Activated CD4-positive, alpha-beta T cell treated with anti-CD3 and anti-CD28 coated beads, Interleukin-2, amount 10 ng/mL, durations not matched to agents 7 days and 5 days (primary cell): ENCODE measurements around the gene CXCR5. TPM values are rescaled to one million over a fixed set of nuclear protein-coding genes. Genes with fewer than 3 reads are reported as not detected.

Experiments
- CTCF ChIA-PET: fragments of 350-600 bp; sonication (Branson Sonifier 250); formaldehyde crosslinking; loops from one replicate; lab custom pipeline; 2021; ENCODE audit warnings: antibody characterized with exemption; lab: Charles Lee
- POLR2A ChIA-PET: fragments of 350-600 bp; sonication (Branson Sonifier 250); formaldehyde crosslinking; loops from one replicate; lab custom pipeline; 2021; ENCODE audit warnings: antibody characterized with exemption; lab: Charles Lee
- DNase-seq: peaks from one replicate; pipeline ENCODE4 v3.0.0-alpha.2; 2020
- H3K27ac Mint-ChIP-seq: one replicate; pipeline ENCODE4 v1.8.0; 2021; ENCODE audit warnings: mild to moderate bottlenecking, moderate library complexity, mixed read lengths
- H3K27me3 Mint-ChIP-seq: one replicate; pipeline ENCODE4 v1.8.0; 2021; ENCODE audit warnings: mixed read lengths
- H3K36me3 Mint-ChIP-seq: one replicate; pipeline ENCODE4 v1.8.0; 2021; ENCODE audit warnings: low read depth, mixed read lengths
- H3K4me1 Mint-ChIP-seq: one replicate; pipeline ENCODE4 v1.8.0; 2021; ENCODE audit warnings: mixed read lengths
- H3K4me3 Mint-ChIP-seq: one replicate; pipeline ENCODE4 v1.8.0; 2021; ENCODE audit warnings: mild to moderate bottlenecking, moderate library complexity, mixed read lengths
- H3K9me3 Mint-ChIP-seq: one replicate; pipeline ENCODE4 v1.8.0; 2021; ENCODE audit warnings: mixed read lengths
- total RNA-seq, 2 experiments: library from RNA; stranded (reverse); gene quantifications; one replicate each; pipeline ENCODE4 v1.2.3, GENCODE V29; 2021

The CXCR5 gene
- total RNA-seq, 2 experiments from 2014 or later: 0.50 to 0.52 TPM

- Mint-ChIP-seq H3K4me1 (peaks cover 75% of the 10 kb centered on the region), H3K9me3 (no peaks in the 10 kb centered on the region), H3K4me3 (no peak overlapping the region), H3K36me3 (no peaks in the 10 kb centered on the region), H3K27ac (no peak overlapping the region), H3K27me3 (no peaks in the 10 kb centered on the region)
- ChIA-PET CTCF (interaction anchor here (6.5 kb wide), 1 partner anchor 14 kb away, joined by 30 read pairs; no protein-coding TSS in a partner anchor), POLR2A (no interaction called here)
- no peak for DNase-seq
Observed at GRCh38 chr11:118881228-118881627, 2.5 kb upstream of the CXCR5 start.

GRCh38 chr11:118882491-118882890, 1.2 kb upstream of the CXCR5 start:
- CTCF ChIA-PET: interaction anchor here (0.7 to 6.5 kb wide), 9 partner anchors 9 to 1743 kb away, joined by 3 to 30 read pairs (median 6); no protein-coding TSS in a partner anchor
- no peaks in the 10 kb centered on the region for H3K36me3 Mint-ChIP-seq
- POLR2A ChIA-PET: interaction anchor here (0.6 to 1.5 kb wide), 2 partner anchors 12 to 1066 kb away, joined by 5 to 7 read pairs; no protein-coding TSS in a partner anchor
- no peaks in the 10 kb centered on the region for H3K27me3 Mint-ChIP-seq
- peak overlapping the region; percentile 68 for H3K27ac Mint-ChIP-seq
- H3K9me3 Mint-ChIP-seq: no peaks in the 10 kb centered on the region
- H3K4me1 Mint-ChIP-seq: peaks cover 65% of the 10 kb centered on the region
- no peak for DNase-seq
- H3K4me3 Mint-ChIP-seq: no peak overlapping the region

- ChIA-PET CTCF (interaction anchor here (0.7 to 6.5 kb wide), 15 partner anchors 10 to 1743 kb away, joined by 3 to 30 read pairs (median 5); partner anchors contain the start of gene BCL9L), POLR2A (interaction anchor here (0.6 to 1.5 kb wide), 2 partner anchors 13 to 1067 kb away, joined by 5 to 7 read pairs; no protein-coding TSS in a partner anchor)
- DNase-seq: no peak
- no peaks in the 10 kb centered on the region for H3K36me3 Mint-ChIP-seq
- no peaks in the 10 kb centered on the region for H3K9me3 Mint-ChIP-seq
- H3K4me1 Mint-ChIP-seq: peaks cover 60% of the 10 kb centered on the region
- H3K27me3 Mint-ChIP-seq: no peaks in the 10 kb centered on the region
- H3K4me3 Mint-ChIP-seq: no peak overlapping the region
- peak overlapping the region; percentile 52 for H3K27ac Mint-ChIP-seq
Observed at GRCh38 chr11:118883004-118883367, 706 bp upstream of the CXCR5 start.

- Mint-ChIP-seq H3K9me3 (no peaks in the 10 kb centered on the region), H3K27ac (peak overlapping the region; percentile 76), H3K36me3 (no peaks in the 10 kb centered on the region), H3K27me3 (no peaks in the 10 kb centered on the region), H3K4me1 (peaks cover 55% of the 10 kb centered on the region), H3K4me3 (no peak overlapping the region)
- POLR2A ChIA-PET: interaction anchor here (0.9 kb wide), 1 partner anchor 15 kb away, joined by 4 read pairs; no protein-coding TSS in a partner anchor
- CTCF ChIA-PET: interaction anchor here (1.1 to 2.2 kb wide), 5 partner anchors 10 to 45 kb away, joined by 3 to 9 read pairs (median 6); partner anchors contain the start of gene BCL9L
- DNase-seq: no peak
Observed at GRCh38 chr11:118884875-118885274, 1.2 kb downstream of the CXCR5 start.

- Mint-ChIP-seq H3K9me3 (no peaks in the 10 kb centered on the region), H3K27me3 (no peaks in the 10 kb centered on the region), H3K36me3 (peaks cover 3% of the 10 kb centered on the region), H3K27ac (no peak overlapping the region), H3K4me1 (peaks cover 56% of the 10 kb centered on the region), H3K4me3 (no peak overlapping the region)
- no peak for DNase-seq
- ChIA-PET POLR2A (no interaction called here), CTCF (interaction anchor here (0.6 to 2.1 kb wide), 4 partner anchors 12 to 40 kb away, joined by 4 to 9 read pairs (median 4); no protein-coding TSS in a partner anchor)
Observed at GRCh38 chr11:118885319-118885718, 1.6 kb downstream of the CXCR5 start.

GRCh38 chr11:118885831-118886565, 2.3 kb downstream of the CXCR5 start:
- peaks cover 7% of the 10 kb centered on the region for H3K36me3 Mint-ChIP-seq
- CTCF ChIA-PET: interaction anchor here (0.6 to 1.4 kb wide), 3 partner anchors 13 to 41 kb away, joined by 4 to 5 read pairs (median 4); no protein-coding TSS in a partner anchor
- POLR2A ChIA-PET: no interaction called here

GRCh38 chr11:118886681-118887111, 3.0 kb downstream of the CXCR5 start:
- no peaks in the 10 kb centered on the region for H3K9me3 Mint-ChIP-seq
- ChIA-PET CTCF (interaction anchor here (1.4 kb wide), 1 partner anchor 36 kb away, joined by 5 read pairs; no protein-coding TSS in a partner anchor), POLR2A (no interaction called here)
- no peak overlapping the region for H3K4me3 Mint-ChIP-seq
- no peak overlapping the region for H3K27ac Mint-ChIP-seq
- H3K27me3 Mint-ChIP-seq: no peaks in the 10 kb centered on the region
- H3K36me3 Mint-ChIP-seq: peaks cover 7% of the 10 kb centered on the region
- H3K4me1 Mint-ChIP-seq: peaks cover 56% of the 10 kb centered on the region
- no peak for DNase-seq

More at GRCh38 chr11:118885831-118886565, 2.3 kb downstream of the CXCR5 start:
- Mint-ChIP-seq H3K27me3 (no peaks in the 10 kb centered on the region), H3K27ac (no peak overlapping the region), H3K4me3 (no peak overlapping the region), H3K4me1 (peaks cover 57% of the 10 kb centered on the region), H3K9me3 (no peaks in the 10 kb centered on the region)
- DNase-seq: no peak

GRCh38 chr11:118887206-118887605, 3.5 kb downstream of the CXCR5 start:
- ChIA-PET CTCF (no interaction called here), POLR2A (no interaction called here)
- DNase-seq: no peak
- H3K9me3 Mint-ChIP-seq: no peaks in the 10 kb centered on the region
- no peak overlapping the region for H3K27ac Mint-ChIP-seq
- H3K27me3 Mint-ChIP-seq: no peaks in the 10 kb centered on the region
- H3K4me3 Mint-ChIP-seq: no peak overlapping the region
- peaks cover 7% of the 10 kb centered on the region for H3K36me3 Mint-ChIP-seq
- peaks cover 59% of the 10 kb centered on the region for H3K4me1 Mint-ChIP-seq

- POLR2A ChIA-PET: no interaction called here
- peaks cover 59% of the 10 kb centered on the region for H3K4me1 Mint-ChIP-seq
Observed at GRCh38 chr11:118888398-118888797, 4.7 kb downstream of the CXCR5 start.

GRCh38 chr11:118889797-118890196, 6.1 kb downstream of the CXCR5 start:
- DNase-seq: no peak
- ChIA-PET POLR2A (no interaction called here), CTCF (interaction anchor here (1.5 kb wide), 1 partner anchor 34 kb away, joined by 4 read pairs; no protein-coding TSS in a partner anchor)
- Mint-ChIP-seq H3K9me3 (no peaks in the 10 kb centered on the region), H3K36me3 (peaks cover 18% of the 10 kb centered on the region), H3K4me3 (no peak overlapping the region), H3K4me1 (peaks cover 62% of the 10 kb centered on the region), H3K27me3 (no peaks in the 10 kb centered on the region), H3K27ac (peak overlapping the region; percentile 36)

More at GRCh38 chr11:118888398-118888797, 4.7 kb downstream of the CXCR5 start:
- Mint-ChIP-seq H3K9me3 (no peaks in the 10 kb centered on the region), H3K27ac (no peak overlapping the region), H3K27me3 (no peaks in the 10 kb centered on the region), H3K36me3 (peaks cover 7% of the 10 kb centered on the region), H3K4me3 (no peak overlapping the region)
- CTCF ChIA-PET: interaction anchor here (0.8 to 1.5 kb wide), 4 partner anchors 11 to 41 kb away, joined by 3 to 4 read pairs (median 4); partner anchors contain the start of gene BCL9L
- no peak for DNase-seq

- ChIA-PET POLR2A (interaction anchor here (0.5 kb wide), 1 partner anchor 210 kb away, joined by 6 read pairs; no protein-coding TSS in a partner anchor), CTCF (interaction anchor here (0.7 to 1.4 kb wide), 3 partner anchors 13 to 18 kb away, joined by 3 read pairs; no protein-coding TSS in a partner anchor)
- Mint-ChIP-seq H3K27ac (peak overlapping the region; percentile 91), H3K36me3 (peaks cover 20% of the 10 kb centered on the region), H3K4me3 (peak overlapping the region; percentile 62), H3K4me1 (peaks cover 86% of the 10 kb centered on the region), H3K9me3 (no peaks in the 10 kb centered on the region), H3K27me3 (no peaks in the 10 kb centered on the region)
- DNase-seq: peak; percentile 76
Observed at GRCh38 chr11:118892514-118892913, 8.8 kb downstream of the CXCR5 start.

- POLR2A ChIA-PET: no interaction called here
- Mint-ChIP-seq H3K36me3 (peaks cover 21% of the 10 kb centered on the region), H3K4me3 (peak overlapping the region; percentile 62), H3K4me1 (peaks cover 89% of the 10 kb centered on the region), H3K9me3 (no peaks in the 10 kb centered on the region), H3K27ac (peak overlapping the region; percentile 91), H3K27me3 (no peaks in the 10 kb centered on the region)
- DNase-seq: no peak
- CTCF ChIA-PET: interaction anchor here (0.8 to 1.4 kb wide), 2 partner anchors 9 to 13 kb away, joined by 3 read pairs; partner anchors contain the start of gene CXCR5
Observed at GRCh38 chr11:118892964-118893363, 9.3 kb downstream of the CXCR5 start.
